H9 (cell line): Measurements from ENCODE around the gene SDHB. TPM values are rescaled to one million over a fixed set of nuclear protein-coding genes. Genes with fewer than 3 reads are reported as not detected.

Experiments
- DNase-seq: peaks from one replicate; pipeline ENCODE4 v3.0.0-alpha.2; 2017
- H2AFZ ChIP-seq: one replicate; pipeline ENCODE4 v1.6.1; 2013; ENCODE audit warnings: mild to moderate bottlenecking, low read length, control low read depth, moderate library complexity
- H2AK5ac ChIP-seq: 2 replicates; pipeline ENCODE4 v1.6.1; 2013; ENCODE audit warnings: low read length, control low read depth, mixed read lengths; ENCODE audit not compliant: insufficient read length
- H2BK120ac ChIP-seq: one replicate; pipeline ENCODE4 v1.6.1; 2013; ENCODE audit warnings: low read depth, mild to moderate bottlenecking, low read length, control low read depth, inconsistent platforms; ENCODE audit not compliant: poor library complexity, severe bottlenecking
- H2BK12ac ChIP-seq: 2 replicates; pipeline ENCODE4 v1.6.1; 2013; ENCODE audit warnings: low read length, control low read depth, mixed read lengths, low read depth; ENCODE audit not compliant: insufficient read length
- H2BK15ac ChIP-seq: 2 replicates; pipeline ENCODE4 v1.6.1; 2013; ENCODE audit warnings: low read depth, low read length, control low read depth
- H2BK20ac ChIP-seq: one replicate; pipeline ENCODE4 v1.6.1; 2013; ENCODE audit warnings: low read depth, mild to moderate bottlenecking, low read length, control low read depth, inconsistent platforms; ENCODE audit not compliant: poor library complexity, severe bottlenecking
- H2BK5ac ChIP-seq: 2 replicates; pipeline ENCODE4 v1.6.1; 2013; ENCODE audit warnings: low read length, control low read depth, mixed read lengths; ENCODE audit not compliant: insufficient read length
- H3K14ac ChIP-seq: 2 replicates; pipeline ENCODE4 v1.6.1; 2013; ENCODE audit warnings: low read length, control low read depth; ENCODE audit not compliant: insufficient read depth
- H3K18ac ChIP-seq: 2 replicates; pipeline ENCODE4 v1.6.1; 2013; ENCODE audit warnings: low read depth, mild to moderate bottlenecking, mixed read lengths, low read length, control low read depth; ENCODE audit not compliant: insufficient read length
- H3K23ac ChIP-seq: 2 replicates; pipeline ENCODE4 v1.6.1; 2013; ENCODE audit warnings: low read length, control low read depth, mixed read lengths, low read depth; ENCODE audit not compliant: insufficient read length
- H3K23me2 ChIP-seq: 2 replicates; pipeline ENCODE4 v1.6.1; 2013; ENCODE audit warnings: low read depth, mild to moderate bottlenecking, mixed read lengths, low read length, control low read depth; ENCODE audit not compliant: insufficient read length, poor library complexity, severe bottlenecking
- H3K27ac ChIP-seq: 2 replicates; pipeline ENCODE4 v1.5.1; 2013; ENCODE audit warnings: low read length, control low read depth, mixed read lengths, low read depth; ENCODE audit not compliant: insufficient read length
- H3K27me3 ChIP-seq: 2 replicates; pipeline ENCODE4 v1.6.1; 2013; ENCODE audit warnings: low read length, control low read depth, inconsistent platforms; ENCODE audit not compliant: insufficient read depth
- H3K4ac ChIP-seq: 2 replicates; pipeline ENCODE4 v1.6.1; 2013; ENCODE audit warnings: low read depth, mild to moderate bottlenecking, control low read depth, inconsistent platforms, low read length, moderate library complexity
- H3K4me1 ChIP-seq: 2 replicates; pipeline ENCODE4 v1.6.1; 2013; ENCODE audit warnings: low read length, control low read depth, inconsistent platforms; ENCODE audit not compliant: insufficient read depth
- H3K4me2 ChIP-seq: 2 replicates; pipeline ENCODE4 v1.6.1; 2013; ENCODE audit warnings: low read length, control low read depth, mixed read lengths; ENCODE audit not compliant: insufficient read length, insufficient read depth
- H3K56ac ChIP-seq: 2 replicates; pipeline ENCODE4 v1.6.1; 2013; ENCODE audit warnings: low read depth, mild to moderate bottlenecking, mixed read lengths, low read length, control low read depth; ENCODE audit not compliant: insufficient read length
- H3K79me1 ChIP-seq: 2 replicates; pipeline ENCODE4 v1.6.1; 2013; ENCODE audit warnings: low read depth, mild to moderate bottlenecking, moderate library complexity, low read length, control low read depth, inconsistent platforms; ENCODE audit not compliant: insufficient read depth, poor library complexity, severe bottlenecking
- H3K79me2 ChIP-seq: 2 replicates; pipeline ENCODE4 v1.6.1; 2013; ENCODE audit warnings: low read length, control low read depth, inconsistent platforms; ENCODE audit not compliant: insufficient read depth
- H3K9ac ChIP-seq: 2 replicates; pipeline ENCODE4 v1.6.1; 2013; ENCODE audit warnings: low read length, control low read depth, mixed read lengths; ENCODE audit not compliant: insufficient read length; ENCODE audit errors: extremely low read depth
- H3K9me3 ChIP-seq: one replicate; pipeline ENCODE4 v1.6.1; 2013; ENCODE audit warnings: low read depth, low read length, inconsistent platforms; ENCODE audit not compliant: control insufficient read depth
- H3T11ph ChIP-seq: one replicate; pipeline ENCODE4 v1.6.1; 2013; ENCODE audit warnings: mild to moderate bottlenecking, low read length, control low read depth, inconsistent platforms
- H4K20me1 ChIP-seq: one replicate; pipeline ENCODE4 v1.6.1; 2013; ENCODE audit not compliant: control insufficient read depth, insufficient read length, insufficient read depth
- H4K5ac ChIP-seq: 2 replicates; pipeline ENCODE4 v1.6.1; 2013; ENCODE audit warnings: low read depth, mild to moderate bottlenecking, mixed read lengths, low read length, control low read depth; ENCODE audit not compliant: insufficient read length
- H4K8ac ChIP-seq: replicated peaks from 2 replicates; pipeline ENCODE4 v1.6.1; 2013; ENCODE audit warnings: low read length, control low read depth, mixed read lengths, low read depth; ENCODE audit not compliant: insufficient read length
- H4K91ac ChIP-seq: 2 replicates; pipeline ENCODE4 v1.6.1; 2013; ENCODE audit warnings: low read depth, mild to moderate bottlenecking, moderate library complexity, mixed read lengths, low read length, control low read depth; ENCODE audit not compliant: insufficient read length
- H3K27ac Mint-ChIP-seq, 3 experiments: 2 replicates in 2 of 3; 3 replicates in 1 of 3; pipeline ENCODE4 v1.8.0; 2020 to 2021; ENCODE audit warnings: mixed read lengths in 3 of 3, mild to moderate bottlenecking in 1 of 3, moderate library complexity in 1 of 3
- H3K27me3 Mint-ChIP-seq: 2 replicates; pipeline ENCODE4 v1.8.0; 2021; ENCODE audit warnings: low read depth, mild to moderate bottlenecking, moderate library complexity, mixed read lengths
- H3K36me3 Mint-ChIP-seq, 3 experiments: 2 replicates in 2 of 3; 3 replicates in 1 of 3; pipeline ENCODE4 v1.8.0; 2020 to 2021; ENCODE audit warnings: low read depth in 3 of 3, mixed read lengths in 3 of 3; ENCODE audit not compliant: insufficient read depth in 1 of 3
- H3K4me1 Mint-ChIP-seq, 2 experiments: 2 replicates each; pipeline ENCODE4 v1.8.0; 2020; ENCODE audit warnings: mixed read lengths in 2 of 2
- H3K4me3 Mint-ChIP-seq, 2 experiments: 2 replicates in 1 of 2; 3 replicates in 1 of 2; pipeline ENCODE4 v1.8.0; 2020 to 2021; ENCODE audit warnings: mild to moderate bottlenecking in 2 of 2, mixed read lengths in 2 of 2, moderate library complexity in 1 of 2
- H3K9me3 Mint-ChIP-seq, 2 experiments: 2 replicates in 1 of 2; 3 replicates in 1 of 2; pipeline ENCODE4 v1.8.0; 2020; ENCODE audit warnings: mild to moderate bottlenecking in 2 of 2, mixed read lengths in 2 of 2, moderate library complexity in 1 of 2
- CTCF ChIP-seq: fragments of 200-600 bp; sonication (generic); conservative IDR thresholded peaks from 3 replicates; pipeline ENCODE4 v1.8.0; 2021; ENCODE audit warnings: antibody characterized with exemption, mild to moderate bottlenecking
- WGBS: extraction: QIAGEN DNeasy Blood & Tissue Kit; methylation state at CpG from one replicate; pipeline ENCODE4 v1.1.7; 2013; ENCODE audit warnings: missing lambda C conversion rate, low lambda C conversion rate, mixed read lengths; ENCODE audit not compliant: insufficient read length; ENCODE audit errors: extremely low coverage; 5-methylcytosine and 5-hydroxymethylcytosine counted together
- total RNA-seq: library from RNA; stranded (reverse); gene quantifications from 2 replicates; pipeline ENCODE4 v1.2.1, GENCODE V29; 2021

The SDHB gene
- total RNA-seq, 1 experiment from 2014 or later: 77.5 TPM

GRCh38 chr1:17067069-17067426, 13.2 kb upstream of the SDHB start:
- Histone ChIP-seq H3K56ac (no peak overlapping the region), H3K23me2 (no peaks in the 10 kb centered on the region), H2BK20ac (no peak overlapping the region), H4K8ac (no peak overlapping the region), H3K14ac (no peak overlapping the region), H2BK5ac (no peak overlapping the region), H2BK120ac (no peak overlapping the region), H3K23ac (no peak overlapping the region), H2BK12ac (no peak overlapping the region), H3K79me2 (no peaks in the 10 kb centered on the region), H3K79me1 (no peaks in the 10 kb centered on the region), H3K4me2 (no peak overlapping the region), H2AK5ac (no peak overlapping the region), H4K20me1 (no peaks in the 10 kb centered on the region), H2AFZ (no peak overlapping the region), H3K4ac (no peak overlapping the region), H3K9me3 (no peaks in the 10 kb centered on the region), H3K27me3 (no peaks in the 10 kb centered on the region), H2BK15ac (no peak overlapping the region), H4K91ac (no peak overlapping the region), H3K4me1 (no peaks in the 10 kb centered on the region), H4K5ac (no peak overlapping the region), H3T11ph (no peak overlapping the region), H3K27ac (no peak overlapping the region), H3K9ac (no peak overlapping the region), H3K18ac (no peak overlapping the region)
- H3K27me3 Mint-ChIP-seq: peaks cover 5% of the 10 kb centered on the region; the same call in 1 of the 2 replicates
- no peak overlapping the region for H3K4me3 Mint-ChIP-seq
- H3K36me3 Mint-ChIP-seq: no peaks in the 10 kb centered on the region
- no peak for TF ChIP-seq CTCF
- no CpG with 5 or more reads among the region's 3 CpGs for WGBS
- H3K4me1 Mint-ChIP-seq: peaks cover 4 to 17% of the 10 kb centered on the region in 2 experiments
- peaks cover 2 to 3% of the 10 kb centered on the region in 2 experiments; a peak in 1 of 5 replicates for H3K9me3 Mint-ChIP-seq
- no peak for DNase-seq
- H3K27ac Mint-ChIP-seq: no peak overlapping the region
